GM21717 (cell line): ENCODE results near the gene RASSF1.
A peak's percentile ranks its signal among the peaks of the same experiment; 100 is the strongest.

ENCODE experiments used
- ATAC-seq: cut with Tn5 transposase; IDR thresholded peaks from one replicate; pipeline ENCODE4 v1.9.1; 2021; ENCODE audit warnings: mild to moderate bottlenecking, moderate library complexity; ENCODE audit not compliant: unreplicated experiment

The RASSF1 gene

GRCh38 chr3:50369012-50369670 is 28.5 kb upstream of the RASSF1 start:
- no peak for ATAC-seq

- ATAC-seq: no peak
Measured at GRCh38 chr3:50365842-50366220, 25.2 kb upstream of the RASSF1 start.

- peak; percentile 86 for ATAC-seq
Measured at GRCh38 chr3:50365080-50365841, 24.6 kb upstream of the RASSF1 start.

- no peak for ATAC-seq
Measured at GRCh38 chr3:50364573-50365079, 24.0 kb upstream of the RASSF1 start.

GRCh38 chr3:50359760-50360110 is 19.1 kb upstream of the RASSF1 start:
- peak; percentile 15 for ATAC-seq

GRCh38 chr3:50358911-50359759 is 18.5 kb upstream of the RASSF1 start, which contains the start of gene TMEM115:
TSS of gene TMEM115 (minus strand) at chr3:50359521. CDS start at chr3:50359063, 458 bp downstream.
- ATAC-seq: peak; percentile 94

- no peak for ATAC-seq
Measured at GRCh38 chr3:50358355-50358910, 17.8 kb upstream of the RASSF1 start.

- no peak for ATAC-seq
Measured at GRCh38 chr3:50357481-50357880, 16.8 kb upstream of the RASSF1 start.

GRCh38 chr3:50356553-50356952 is 15.9 kb upstream of the RASSF1 start:
- no peak for ATAC-seq

- no peak for ATAC-seq
Measured at GRCh38 chr3:50355829-50356552, 15.4 kb upstream of the RASSF1 start.

GRCh38 chr3:50354850-50355249 is 14.2 kb upstream of the RASSF1 start:
- no peak for ATAC-seq

- ATAC-seq: no peak
Measured at GRCh38 chr3:50354186-50354764, 13.6 kb upstream of the RASSF1 start.

GRCh38 chr3:50353245-50354004 is 12.8 kb upstream of the RASSF1 start:
- ATAC-seq: no peak

- no peak for ATAC-seq
Measured at GRCh38 chr3:50352781-50353180, 12.1 kb upstream of the RASSF1 start.

GRCh38 chr3:50351323-50351697 is 10.7 kb upstream of the RASSF1 start:
- ATAC-seq: no peak

GRCh38 chr3:50350527-50351322 is 10.1 kb upstream of the RASSF1 start, which contains the start of the genes CYB561D2 and NPRL2:
TSS of gene CYB561D2 (plus strand) at chr3:50350862. CDS start at chr3:50351434, 572 bp downstream.
TSS of gene NPRL2 (minus strand) at chr3:50350775. CDS start at chr3:50350652, 123 bp downstream.
- peak; percentile 75 for ATAC-seq

GRCh38 chr3:50350213-50350526 is 9.5 kb upstream of the RASSF1 start:
- no peak for ATAC-seq

- no peak for ATAC-seq
Measured at GRCh38 chr3:50347187-50347813, 6.7 kb upstream of the RASSF1 start.
